RPMI8226 (cell line): Measurements from ENCODE around the gene BCKDK.
"Not testable (repeated sequence)": the region's sequence is repeated elsewhere in the genome, so short reads cannot be mapped to it uniquely, and the experiment has no call there.

Experiments used
- DNase-seq: peaks from one replicate; pipeline ENCODE4 v3.0.0-alpha.2; 2015

The BCKDK gene

GRCh38 chr16:31100876-31101641 is 7.1 kb upstream of the BCKDK start:
- DNase-seq, result not testable (repeated sequence)

- peak; percentile 87 for DNase-seq
Observed at GRCh38 chr16:31105677-31106213, 2.4 kb upstream of the BCKDK start.

- no peak for DNase-seq
Observed at GRCh38 chr16:31106509-31107464, 1.4 kb upstream of the BCKDK start.

DNA sequence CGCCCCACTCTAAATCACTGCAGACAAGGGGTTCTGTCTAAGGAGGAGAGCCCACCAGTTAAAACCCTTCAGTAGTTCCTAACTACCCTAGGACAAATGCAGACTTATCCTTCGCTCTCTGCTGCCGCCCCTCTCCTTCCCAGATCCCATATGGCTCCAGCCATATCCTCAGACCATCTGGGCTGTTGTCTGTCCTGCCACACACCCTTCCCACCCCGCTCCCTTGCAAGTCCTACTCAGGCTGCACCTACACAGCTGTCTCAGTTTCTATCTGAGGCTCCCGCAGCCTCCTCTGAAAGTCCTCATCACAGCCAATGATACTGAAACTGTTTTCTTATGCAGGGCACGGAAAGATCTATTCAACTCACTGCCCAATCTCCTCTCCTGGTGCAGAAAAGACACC is 720 bp upstream of the BCKDK start:
- DNase-seq, result peak; percentile 78

DNA sequence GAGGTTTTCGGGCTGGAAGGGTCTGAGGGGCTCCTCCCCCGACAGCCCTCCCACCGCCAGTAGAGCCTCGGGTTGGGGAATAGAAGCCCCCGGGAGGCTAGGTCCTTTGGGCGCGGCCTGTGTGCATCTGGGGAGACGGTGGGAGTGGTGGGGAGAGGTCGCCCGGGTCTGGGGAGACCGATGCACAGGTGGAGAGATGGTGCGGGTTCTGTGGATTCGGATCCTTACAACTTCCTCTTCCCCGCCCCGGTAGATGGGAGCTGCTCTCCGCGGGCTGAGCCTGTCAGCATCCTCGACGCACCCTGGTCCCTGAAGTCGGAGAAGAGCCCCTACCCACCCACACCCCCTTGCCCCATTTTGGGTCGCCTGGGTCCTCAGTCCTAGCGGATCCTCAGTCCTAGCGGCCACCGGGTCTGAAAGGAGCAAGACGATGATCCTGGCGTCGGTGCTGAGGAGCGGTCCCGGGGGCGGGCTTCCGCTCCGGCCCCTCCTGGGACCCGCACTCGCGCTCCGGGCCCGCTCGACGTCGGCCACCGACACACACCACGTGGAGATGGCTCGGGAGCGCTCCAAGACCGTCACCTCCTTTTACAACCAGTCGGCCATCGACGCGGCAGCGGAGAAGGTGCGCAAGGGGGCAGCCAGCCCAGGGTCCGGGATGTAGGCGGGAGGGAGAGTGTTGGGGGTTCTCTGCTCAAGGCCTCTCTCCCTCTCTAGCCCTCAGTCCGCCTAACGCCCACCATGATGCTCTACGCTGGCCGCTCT is 790 bp downstream of the BCKDK start:
- no peak for DNase-seq

GRCh38 chr16:31109622-31110021 is 1.4 kb downstream of the BCKDK start:
- DNase-seq, result no peak

DNA sequence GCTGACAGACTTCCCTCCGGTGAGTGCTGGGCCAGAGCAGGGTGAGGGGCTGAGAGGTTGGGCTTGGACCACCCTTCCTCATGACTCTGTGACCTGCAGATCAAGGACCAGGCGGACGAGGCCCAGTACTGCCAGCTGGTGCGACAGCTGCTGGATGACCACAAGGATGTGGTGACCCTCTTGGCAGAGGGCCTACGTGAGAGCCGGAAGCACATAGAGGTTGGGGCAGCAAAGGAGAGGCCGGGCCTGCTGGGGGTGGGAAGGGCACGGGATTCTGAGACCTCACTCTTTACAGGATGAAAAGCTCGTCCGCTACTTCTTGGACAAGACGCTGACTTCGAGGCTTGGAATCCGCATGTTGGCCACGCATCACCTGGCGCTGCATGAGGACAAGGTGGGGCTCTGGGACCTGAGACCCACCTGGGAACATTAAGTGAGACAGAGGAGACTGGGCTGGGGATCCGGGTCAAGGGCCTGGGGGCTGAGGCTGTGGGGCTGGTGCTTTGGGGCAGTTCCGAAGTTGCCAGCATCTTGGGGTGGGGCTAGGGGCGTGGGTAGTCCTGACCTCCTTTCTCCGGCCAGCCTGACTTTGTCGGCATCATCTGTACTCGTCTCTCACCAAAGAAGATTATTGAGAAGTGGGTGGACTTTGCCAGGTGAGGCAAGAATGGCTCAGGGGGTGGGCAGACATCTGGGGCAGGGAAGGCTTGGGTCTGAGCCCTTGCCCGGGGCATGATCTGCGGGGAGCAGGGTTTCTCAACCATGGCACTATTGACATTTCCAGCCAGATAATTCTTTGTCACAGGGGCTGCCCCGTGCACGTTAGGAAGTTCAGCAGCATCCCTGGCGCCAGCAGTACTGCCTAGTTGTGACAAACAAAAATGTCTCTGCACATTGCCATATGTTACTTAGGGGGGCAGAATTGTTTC is 2.2 kb downstream of the BCKDK start:
- DNase-seq, result no peak

GRCh38 chr16:31111881-31112466 is 3.8 kb downstream of the BCKDK start:
- no peak for DNase-seq

- DNase-seq, result no peak
Observed at GRCh38 chr16:31112711-31113110, 4.5 kb downstream of the BCKDK start.

- DNase-seq, result no peak
Observed at GRCh38 chr16:31113121-31114120, 5.2 kb downstream of the BCKDK start.

- DNase-seq, result no peak
Observed at GRCh38 chr16:31114468-31114867, 6.3 kb downstream of the BCKDK start.

- DNase-seq, result peak; percentile 100
Observed at GRCh38 chr16:31117384-31118222, 9.4 kb downstream of the BCKDK start, which contains the start of gene KAT8. TSS of gene KAT8 (plus strand) at chr16:31117664. CDS start at chr16:31117682, 18 bp downstream.

DNA sequence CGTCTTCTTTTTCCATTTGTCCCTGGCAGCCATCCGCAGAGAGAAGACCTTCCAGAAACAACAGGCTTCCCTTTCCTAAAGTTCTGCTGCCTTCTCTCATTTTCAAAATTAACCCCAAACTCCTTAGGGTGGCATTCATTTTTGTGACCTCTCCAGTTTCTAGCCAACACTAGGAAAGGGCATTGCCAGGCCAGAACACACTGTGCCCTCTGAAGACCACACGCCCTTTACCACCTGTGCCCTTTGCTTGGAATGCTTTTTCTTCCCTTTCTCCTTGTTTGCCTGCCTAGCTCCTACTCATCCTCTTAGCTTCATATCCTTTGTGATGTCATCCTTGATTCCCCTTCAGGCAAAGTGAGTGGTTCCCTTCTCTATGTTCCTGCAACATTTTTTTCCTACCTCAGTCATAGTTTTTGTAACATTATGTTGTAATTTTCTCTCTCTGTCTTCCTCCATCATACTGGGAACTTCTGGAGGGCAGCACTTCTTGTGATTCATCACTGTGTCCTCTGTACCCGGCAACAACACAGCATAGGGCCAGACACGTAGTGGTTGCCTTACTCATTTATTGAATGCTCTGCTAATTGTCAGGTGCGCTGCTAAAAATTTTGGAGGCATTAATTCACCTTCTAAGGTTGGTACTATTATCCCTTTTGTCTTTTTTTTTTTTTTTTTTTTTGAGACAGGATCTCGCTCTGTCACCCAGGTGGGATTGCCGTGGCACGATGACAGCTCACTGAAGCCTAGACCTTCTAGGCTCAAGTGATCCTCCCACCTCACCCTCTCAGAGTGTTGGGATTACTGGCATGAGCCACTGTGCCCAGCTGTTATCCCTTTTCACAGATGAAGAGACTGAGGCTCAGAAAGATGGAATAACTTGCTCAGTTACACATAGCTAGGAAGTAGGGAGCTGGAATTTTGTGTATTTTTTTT is 10.3 kb downstream of the BCKDK start:
- no peak for DNase-seq

DNA sequence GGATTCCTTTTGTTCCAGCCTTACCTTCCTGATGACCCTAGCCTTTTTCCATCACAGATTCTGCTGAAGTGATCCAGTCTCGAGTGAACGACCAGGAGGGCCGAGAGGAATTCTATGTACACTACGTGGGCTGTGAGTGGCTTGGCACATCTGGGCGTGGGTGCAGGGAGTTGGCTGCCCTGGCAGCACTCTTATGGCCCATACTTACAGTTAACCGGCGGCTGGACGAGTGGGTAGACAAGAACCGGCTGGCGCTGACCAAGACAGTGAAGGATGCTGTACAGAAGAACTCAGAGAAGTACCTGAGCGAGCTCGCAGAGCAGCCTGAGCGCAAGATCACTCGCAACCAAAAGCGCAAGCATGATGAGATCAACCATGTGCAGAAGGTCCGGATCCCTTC is 11.9 kb downstream of the BCKDK start:
- no peak for DNase-seq

- DNase-seq, result no peak
Observed at GRCh38 chr16:31125844-31126243, 17.7 kb downstream of the BCKDK start.

DNA sequence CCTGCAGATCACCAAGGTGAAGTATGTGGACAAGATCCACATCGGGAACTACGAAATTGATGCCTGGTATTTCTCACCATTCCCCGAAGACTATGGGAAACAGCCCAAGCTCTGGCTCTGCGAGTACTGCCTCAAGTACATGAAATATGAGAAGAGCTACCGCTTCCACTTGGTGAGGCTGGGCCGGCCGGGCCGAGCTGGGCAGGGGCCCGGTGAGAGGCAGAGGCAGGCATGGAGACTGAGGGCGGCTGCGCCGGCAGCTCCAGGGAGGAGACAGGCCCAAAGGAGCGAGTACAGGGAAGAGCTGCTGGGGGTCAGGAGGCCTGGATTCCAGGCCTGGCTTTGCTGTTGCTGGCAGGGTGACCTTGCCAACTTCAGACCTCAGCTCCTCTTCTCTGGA is 19.0 kb downstream of the BCKDK start:
- DNase-seq, result no peak

- no peak for DNase-seq
Observed at GRCh38 chr16:31128711-31129567, 20.8 kb downstream of the BCKDK start.
